Sigmoid colon (tissue), 4 donors: ENCODE measurements around the gene DAZAP2.

Source experiments
- EP300 ChIP-seq, 4 donors: sonication (generic); formaldehyde crosslinking; IDR thresholded peaks; one replicate each; pipeline ENCODE4 v1.6.1; 2017; ENCODE audit warnings: antibody characterized with exemption in 4 of 4
- POLR2A ChIP-seq, 2 donors: fragments of 450-650 bp; IDR thresholded peaks; one replicate each; pipeline ENCODE4 v1.6.1; 2016; ENCODE audit warnings: antibody characterized with exemption in 2 of 2, mild to moderate bottlenecking in 2 of 2, moderate library complexity in 2 of 2

DNA sequence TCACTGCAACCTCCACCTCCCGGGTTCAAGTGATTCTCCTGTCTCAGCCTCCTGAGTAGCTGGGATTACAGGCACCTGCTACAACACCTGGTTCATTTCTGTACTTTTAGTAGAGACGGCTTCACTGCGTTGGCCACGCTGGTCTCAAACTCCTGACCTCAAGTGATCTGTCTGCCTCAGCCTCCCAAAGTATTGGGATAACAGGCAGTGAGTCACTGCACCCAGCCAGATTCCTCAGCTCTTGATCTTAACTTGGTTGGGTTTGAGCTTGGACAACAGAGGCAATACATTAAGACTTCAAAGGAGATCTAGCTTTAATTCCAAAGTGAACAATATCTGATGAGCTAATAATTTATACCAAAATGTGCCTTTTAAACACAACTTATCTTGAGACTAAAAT, 5.6 kb downstream of the DAZAP2 start:
- no peak for TF ChIP-seq POLR2A (IDR thresholded peaks at IDR 0.05)
- TF ChIP-seq EP300 (IDR thresholded peaks at IDR 0.05), result no peak
